Fibroblast of lung (primary cell): ENCODE measurements around the gene ZG16.

Experiments used
- CTCF ChIP-seq, 2 donors: IDR thresholded peaks in 1 of 2; conservative IDR thresholded peaks in 1 of 2; 1 replicate in 1 of 2; 2 replicates in 1 of 2; pipeline ENCODE4 v1.5.1; 2011 to 2012; ENCODE audit warnings: low read length in 2 of 2, control low read depth in 1 of 2, inconsistent platforms in 1 of 2, low read depth in 1 of 2, mild to moderate bottlenecking in 1 of 2
- EZH2 ChIP-seq: IDR thresholded peaks from 2 replicates; pipeline ENCODE4 v1.5.1; 2012; ENCODE audit warnings: low read length, control low read depth, mild to moderate bottlenecking; ENCODE audit errors: missing control alignments

GRCh38 chr16:29747947-29748759, 29.9 kb upstream of the ZG16 start:
- TF ChIP-seq CTCF (conservative IDR thresholded peaks at IDR 0.05 in 1 of 2, IDR thresholded peaks at IDR 0.05 in 1 of 2; ENCODE audit: low read depth in 1 of 2, low read length in 2 of 2) = no peak
- TF ChIP-seq EZH2 = no peak
